Activated CD4-positive, alpha-beta memory T cell treated with anti-CD3 and anti-CD28 coated beads for 36 hours (primary cell): ENCODE results near the gene SERPINA3. TPM values are rescaled to one million over a fixed set of nuclear protein-coding genes. Genes with fewer than 3 reads are reported as not detected.

Experiments
- CTCF ChIA-PET: fragments of 350-600 bp; sonication (Branson Sonifier 250); formaldehyde crosslinking; loops from one replicate; lab custom pipeline; 2021; ENCODE audit warnings: antibody characterized with exemption, inconsistent platforms; lab: Charles Lee
- POLR2A ChIA-PET: fragments of 350-600 bp; sonication (Branson Sonifier 250); formaldehyde crosslinking; loops from one replicate; lab custom pipeline; 2021; ENCODE audit warnings: antibody characterized with exemption; lab: Charles Lee
- DNase-seq: peaks from one replicate; pipeline ENCODE4 v3.0.0-alpha.2; 2020
- H3K27ac Mint-ChIP-seq: one replicate; pipeline ENCODE4 v1.8.0; 2021; ENCODE audit warnings: mixed read lengths
- H3K27me3 Mint-ChIP-seq: one replicate; pipeline ENCODE4 v1.8.0; 2021; ENCODE audit warnings: mixed read lengths
- H3K36me3 Mint-ChIP-seq: one replicate; pipeline ENCODE4 v1.8.0; 2021; ENCODE audit warnings: mixed read lengths
- H3K4me1 Mint-ChIP-seq: one replicate; pipeline ENCODE4 v1.8.0; 2021; ENCODE audit warnings: low read depth, mixed read lengths
- H3K4me3 Mint-ChIP-seq: one replicate; pipeline ENCODE4 v1.8.0; 2021; ENCODE audit warnings: mild to moderate bottlenecking, mixed read lengths
- H3K9me3 Mint-ChIP-seq: one replicate; pipeline ENCODE4 v1.8.0; 2021; ENCODE audit warnings: mixed read lengths
- intact Hi-C: fragments of 100-400 bp; cut with micrococcal nuclease; formaldehyde crosslinking; loops from one replicate; pipeline ENCODE4 v1.15.1; 2023
- total RNA-seq, 2 experiments: library from RNA; stranded (reverse); gene quantifications; one replicate each; pipeline ENCODE4 v1.2.3, GENCODE V29; 2021

The SERPINA3 gene
- total RNA-seq, 2 experiments from 2014 or later = not detected

DNA sequence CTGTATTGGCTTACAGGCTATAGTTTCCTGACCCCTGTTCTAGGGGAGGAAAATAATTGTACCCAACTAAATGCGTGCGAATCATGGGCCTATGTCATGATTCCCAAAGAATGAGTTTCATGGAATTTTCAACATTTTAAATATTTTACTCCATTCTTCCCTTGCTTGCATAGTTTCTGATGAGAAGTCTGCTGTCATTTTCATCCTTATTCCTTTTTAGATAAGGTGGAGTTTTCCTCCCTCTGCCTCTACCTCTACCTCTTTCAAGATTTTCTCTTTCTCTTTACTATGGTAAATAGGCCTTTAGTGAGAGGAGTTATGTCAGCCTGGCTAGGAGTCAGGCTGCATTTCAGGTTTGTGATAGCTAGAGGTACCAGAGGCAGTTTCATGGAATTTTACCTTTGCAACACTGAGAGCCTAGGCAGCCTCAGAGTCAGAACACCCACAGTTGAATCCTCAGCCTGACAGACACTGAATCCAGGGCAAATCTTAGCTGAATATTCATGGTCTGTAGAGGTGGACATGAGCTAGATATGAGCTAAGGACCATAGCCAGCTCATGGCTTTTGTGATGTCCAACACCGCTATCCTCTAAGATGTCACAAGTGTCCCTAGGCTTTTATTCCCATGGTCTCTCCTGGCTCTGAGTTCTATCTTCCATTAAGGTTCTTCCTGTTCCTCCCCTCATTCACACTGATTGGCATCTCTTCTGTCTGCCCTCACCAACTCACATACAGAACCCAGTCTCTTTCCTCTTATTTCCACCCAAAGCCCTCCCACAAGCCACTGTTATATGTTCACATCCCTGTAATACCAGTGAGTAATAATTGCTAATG lies 6.0 kb downstream of the SERPINA3 start:
- CTCF ChIA-PET = no interaction called here
- H3K27ac Mint-ChIP-seq = no peak overlapping the region
- intact Hi-C loops = no loop called here
- H3K27me3 Mint-ChIP-seq = peaks cover 2% of the 10 kb centered on the region
- no peaks in the 10 kb centered on the region for H3K4me1 Mint-ChIP-seq
- H3K4me3 Mint-ChIP-seq = no peak overlapping the region
- H3K9me3 Mint-ChIP-seq = peaks cover 22% of the 10 kb centered on the region
- POLR2A ChIA-PET = no interaction called here
- no peaks in the 10 kb centered on the region for H3K36me3 Mint-ChIP-seq
- DNase-seq = no peak

DNA sequence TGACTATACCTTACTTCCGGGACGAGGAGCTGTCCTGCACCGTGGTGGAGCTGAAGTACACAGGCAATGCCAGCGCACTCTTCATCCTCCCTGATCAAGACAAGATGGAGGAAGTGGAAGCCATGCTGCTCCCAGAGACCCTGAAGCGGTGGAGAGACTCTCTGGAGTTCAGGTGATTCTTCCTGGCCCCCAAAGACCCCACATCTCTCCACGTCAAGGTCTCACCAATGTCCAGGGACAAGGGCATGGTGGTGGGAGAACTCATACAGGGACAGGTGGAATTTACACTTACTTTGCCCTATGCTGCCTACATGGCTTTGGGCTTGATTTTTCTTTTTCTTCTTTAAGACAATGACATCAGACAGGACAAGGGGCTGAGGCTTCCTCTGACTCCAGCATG lies 7.1 kb downstream of the SERPINA3 start:
- Mint-ChIP-seq H3K4me3 (no peak overlapping the region), H3K27me3 (peaks cover 2% of the 10 kb centered on the region), H3K27ac (no peak overlapping the region), H3K4me1 (no peaks in the 10 kb centered on the region), H3K9me3 (peaks cover 22% of the 10 kb centered on the region), H3K36me3 (no peaks in the 10 kb centered on the region)
- ChIA-PET CTCF (no interaction called here), POLR2A (no interaction called here)
- intact Hi-C loops = no loop called here
- DNase-seq = no peak

DNA sequence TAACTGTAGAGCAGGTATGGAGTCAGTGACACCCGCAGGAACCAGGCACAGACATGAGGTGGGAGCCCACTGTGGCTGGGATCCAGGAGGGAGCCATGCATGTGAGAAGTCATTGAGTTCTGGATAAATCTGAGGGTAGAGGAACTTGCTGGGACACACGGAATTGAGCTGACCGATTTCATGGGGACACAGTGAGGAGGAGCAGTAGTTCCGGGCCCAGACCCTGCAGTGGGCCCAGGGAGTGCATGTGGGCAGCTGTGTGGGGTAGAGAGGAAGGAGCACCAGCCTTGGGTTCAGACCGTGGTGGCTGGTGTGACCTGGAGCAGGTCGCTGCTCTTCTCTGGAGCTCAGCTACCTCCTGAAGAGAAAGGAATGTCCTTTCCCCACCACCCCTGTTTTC lies 8.4 kb downstream of the SERPINA3 start:
- H3K36me3 Mint-ChIP-seq = no peaks in the 10 kb centered on the region
- intact Hi-C loops = no loop called here
- POLR2A ChIA-PET = no interaction called here
- H3K4me1 Mint-ChIP-seq = no peaks in the 10 kb centered on the region
- CTCF ChIA-PET = no interaction called here
- no peak for DNase-seq
- H3K27me3 Mint-ChIP-seq = peaks cover 2% of the 10 kb centered on the region
- no peak overlapping the region for H3K27ac Mint-ChIP-seq
- H3K9me3 Mint-ChIP-seq = peaks cover 22% of the 10 kb centered on the region
- no peak overlapping the region for H3K4me3 Mint-ChIP-seq

DNA sequence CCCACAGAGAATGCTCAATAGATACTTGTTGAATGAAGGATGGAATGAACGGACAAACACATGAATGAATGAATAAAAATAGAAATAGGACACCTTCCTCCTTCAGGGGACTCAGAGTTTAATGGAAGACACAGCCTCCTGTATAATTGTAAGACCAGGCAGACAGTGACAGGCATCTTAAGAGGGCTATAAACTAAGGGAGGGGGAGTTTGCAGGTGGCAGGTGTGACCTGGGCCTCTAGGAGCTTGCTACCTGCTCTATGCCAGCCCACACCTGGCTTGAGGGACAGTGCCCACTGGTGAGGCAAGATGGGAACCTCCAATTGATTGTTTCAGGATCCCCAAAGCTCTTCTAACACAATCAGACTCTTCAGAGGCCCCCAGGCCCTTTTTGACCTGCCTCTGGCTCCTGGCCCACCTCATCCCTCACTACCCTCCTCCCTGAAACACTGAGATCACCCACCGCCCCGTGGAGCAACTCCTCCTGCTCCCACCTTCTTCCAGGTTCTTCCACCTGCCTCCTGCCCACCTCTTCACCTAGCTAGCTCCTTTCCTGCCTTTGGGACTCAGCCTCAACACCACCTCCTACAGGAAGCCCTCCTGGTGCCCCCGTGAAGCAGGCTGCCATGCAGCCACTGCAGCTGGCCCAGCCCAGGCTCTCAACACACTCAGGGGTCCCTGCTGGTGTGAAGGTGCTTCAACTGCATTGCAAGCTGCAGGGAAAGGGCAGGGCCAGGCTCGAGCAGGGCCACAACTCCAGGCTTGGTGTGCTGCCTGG lies 9.4 kb downstream of the SERPINA3 start:
- H3K9me3 Mint-ChIP-seq = peaks cover 22% of the 10 kb centered on the region
- ChIA-PET POLR2A (no interaction called here), CTCF (no interaction called here)
- DNase-seq = no peak
- H3K36me3 Mint-ChIP-seq = no peaks in the 10 kb centered on the region
- intact Hi-C loops = no loop called here
- H3K27ac Mint-ChIP-seq = no peak overlapping the region
- H3K4me1 Mint-ChIP-seq = no peaks in the 10 kb centered on the region
- H3K4me3 Mint-ChIP-seq = no peak overlapping the region
- H3K27me3 Mint-ChIP-seq = peaks cover 2% of the 10 kb centered on the region

DNA sequence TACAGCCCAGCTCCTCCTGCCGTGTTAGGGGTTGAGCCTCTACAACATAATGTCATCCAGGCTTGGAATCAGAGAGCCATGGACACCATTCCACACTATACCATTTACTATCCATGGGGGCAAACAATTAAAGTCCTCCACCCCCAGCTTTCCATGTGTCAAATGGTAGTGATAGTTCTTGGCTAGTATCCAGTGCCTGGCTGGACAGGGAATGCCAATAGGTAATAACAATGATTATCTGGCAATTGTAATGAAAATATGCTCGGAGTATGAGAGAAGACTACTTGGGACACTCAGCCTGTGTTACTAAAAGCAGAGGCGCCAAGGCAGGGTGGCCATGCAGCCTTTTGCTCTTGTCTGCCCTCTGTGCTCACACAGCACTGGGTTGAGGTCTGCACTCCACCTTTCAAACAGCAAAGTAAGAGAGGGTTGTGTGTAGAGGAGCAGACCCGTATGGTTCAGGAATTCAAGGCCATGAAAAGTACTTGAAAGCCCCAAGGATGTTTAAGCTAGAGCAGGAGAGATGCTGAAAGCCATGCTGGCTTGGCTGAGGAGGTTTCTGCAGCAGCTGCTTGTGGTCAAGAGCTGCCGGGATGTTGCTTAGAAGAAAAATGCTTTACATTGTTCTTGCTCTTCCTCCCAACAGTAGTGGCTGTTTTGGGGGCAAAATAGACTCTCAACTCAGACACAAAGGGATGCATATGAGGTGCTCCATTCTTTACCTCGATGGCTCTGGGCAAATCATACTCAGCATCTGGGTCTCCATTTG lies 10.6 kb downstream of the SERPINA3 start:
- CTCF ChIA-PET = no interaction called here
- no peak overlapping the region for H3K4me3 Mint-ChIP-seq
- H3K9me3 Mint-ChIP-seq = peaks cover 13% of the 10 kb centered on the region
- H3K27ac Mint-ChIP-seq = no peak overlapping the region
- POLR2A ChIA-PET = interaction anchor here (0.5 kb wide), 1 partner anchor 65 kb away, joined by 3 read pairs; no protein-coding TSS in a partner anchor
- DNase-seq = no peak
- no peaks in the 10 kb centered on the region for H3K36me3 Mint-ChIP-seq
- H3K4me1 Mint-ChIP-seq = no peaks in the 10 kb centered on the region
- intact Hi-C loops = no loop called here
- peaks cover 7% of the 10 kb centered on the region for H3K27me3 Mint-ChIP-seq

DNA sequence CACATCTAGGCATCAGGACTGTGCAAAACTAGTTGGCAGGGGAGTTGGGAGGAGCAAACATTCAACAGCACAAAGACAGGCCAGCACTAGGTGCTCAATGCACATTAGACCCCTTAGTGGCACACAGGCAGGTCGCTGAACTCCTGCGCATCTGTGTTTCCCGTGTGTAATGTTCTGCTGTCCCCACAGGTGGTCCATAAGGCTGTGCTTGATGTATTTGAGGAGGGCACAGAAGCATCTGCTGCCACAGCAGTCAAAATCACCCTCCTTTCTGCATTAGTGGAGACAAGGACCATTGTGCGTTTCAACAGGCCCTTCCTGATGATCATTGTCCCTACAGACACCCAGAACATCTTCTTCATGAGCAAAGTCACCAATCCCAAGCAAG lies 11.2 kb downstream of the SERPINA3 start:
- Mint-ChIP-seq H3K27me3 (peaks cover 7% of the 10 kb centered on the region), H3K27ac (no peak overlapping the region), H3K36me3 (no peaks in the 10 kb centered on the region), H3K4me1 (no peaks in the 10 kb centered on the region), H3K4me3 (no peak overlapping the region), H3K9me3 (peaks cover 7% of the 10 kb centered on the region)
- no peak for DNase-seq
- POLR2A ChIA-PET = interaction anchor here (0.5 kb wide), 1 partner anchor 65 kb away, joined by 3 read pairs; no protein-coding TSS in a partner anchor
- intact Hi-C loops = no loop called here
- CTCF ChIA-PET = no interaction called here

DNA sequence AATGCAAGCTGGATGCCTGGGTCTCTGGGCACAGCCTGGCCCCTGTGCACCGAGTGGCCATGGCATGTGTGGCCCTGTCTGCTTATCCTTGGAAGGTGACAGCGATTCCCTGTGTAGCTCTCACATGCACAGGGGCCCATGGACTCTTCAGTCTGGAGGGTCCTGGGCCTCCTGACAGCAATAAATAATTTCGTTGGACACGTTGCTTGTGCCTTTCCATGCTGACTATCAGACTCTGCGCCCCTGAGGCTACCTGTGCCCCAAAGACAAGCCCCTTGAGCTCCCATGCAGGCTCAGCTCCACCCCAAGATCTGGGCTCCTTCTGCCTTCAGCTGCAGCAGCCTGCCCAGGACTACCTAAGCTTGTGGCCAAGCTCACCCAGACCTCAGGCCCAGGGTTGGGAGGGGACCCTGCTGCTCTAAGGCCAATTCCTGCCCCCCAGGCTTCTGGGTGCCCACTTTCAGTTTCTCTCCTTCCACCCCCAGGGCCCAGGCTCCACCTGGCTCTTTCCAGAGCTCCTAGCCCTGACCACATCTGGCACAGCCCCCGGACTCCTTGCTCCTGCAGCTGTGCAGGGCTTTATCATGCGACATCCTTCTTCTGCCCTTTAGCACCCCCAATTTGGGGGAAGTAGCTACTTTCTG lies 11.8 kb downstream of the SERPINA3 start:
- CTCF ChIA-PET = no interaction called here
- Mint-ChIP-seq H3K9me3 (peaks cover 2% of the 10 kb centered on the region), H3K4me3 (no peak overlapping the region)

DNA sequence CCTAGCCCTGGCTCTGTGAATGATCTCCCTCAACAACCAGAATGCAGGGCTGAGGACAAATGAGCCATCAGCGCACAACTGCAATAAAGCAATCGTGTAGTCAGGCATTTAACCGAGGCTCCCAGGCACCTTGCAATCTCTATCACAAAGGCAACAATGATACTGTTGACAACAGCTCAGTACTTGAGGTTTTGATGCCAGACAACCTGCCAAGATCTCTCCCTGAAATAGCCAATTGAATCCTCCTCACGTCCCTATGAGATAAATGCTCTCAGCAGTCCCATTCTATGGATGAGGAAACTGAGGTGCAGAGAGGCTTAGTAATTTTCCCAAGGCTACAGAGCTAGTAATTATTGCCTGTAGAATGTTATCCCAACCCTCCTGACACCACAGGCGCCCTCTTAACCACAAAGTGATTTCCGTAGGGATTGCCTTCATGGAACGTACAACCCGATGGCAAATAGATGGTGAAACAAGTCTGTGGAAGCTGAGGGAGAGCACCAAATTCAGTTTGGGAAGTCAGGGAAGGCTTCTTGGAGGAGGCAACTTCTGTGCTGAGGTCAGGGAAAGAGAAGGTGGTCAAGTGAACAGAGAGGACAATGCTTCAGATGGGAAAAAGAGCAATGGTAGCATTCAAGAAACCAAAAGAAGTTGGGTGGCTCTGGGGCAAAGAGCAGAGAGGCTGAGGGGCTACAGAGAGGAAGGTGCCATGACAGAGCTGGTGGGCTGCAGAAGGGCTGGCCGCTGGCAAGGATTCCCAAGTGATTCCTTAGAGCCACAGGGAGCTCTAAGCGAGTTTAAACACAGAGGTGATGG lies 12.6 kb downstream of the SERPINA3 start:
- no peaks in the 10 kb centered on the region for H3K4me1 Mint-ChIP-seq
- no peak overlapping the region for H3K27ac Mint-ChIP-seq
- ChIA-PET CTCF (no interaction called here), POLR2A (no interaction called here)
- no peaks in the 10 kb centered on the region for H3K36me3 Mint-ChIP-seq
- DNase-seq = no peak
- H3K27me3 Mint-ChIP-seq = peaks cover 7% of the 10 kb centered on the region
- intact Hi-C loops = no loop called here
- H3K4me3 Mint-ChIP-seq = no peak overlapping the region
- no peaks in the 10 kb centered on the region for H3K9me3 Mint-ChIP-seq

More for the DNA sequence above, 11.8 kb downstream of the SERPINA3 start:
- no peak for DNase-seq
- no peak overlapping the region for H3K27ac Mint-ChIP-seq
- peaks cover 7% of the 10 kb centered on the region for H3K27me3 Mint-ChIP-seq
- intact Hi-C loops = no loop called here
- H3K36me3 Mint-ChIP-seq = no peaks in the 10 kb centered on the region
- POLR2A ChIA-PET = no interaction called here
- H3K4me1 Mint-ChIP-seq = no peaks in the 10 kb centered on the region

DNA sequence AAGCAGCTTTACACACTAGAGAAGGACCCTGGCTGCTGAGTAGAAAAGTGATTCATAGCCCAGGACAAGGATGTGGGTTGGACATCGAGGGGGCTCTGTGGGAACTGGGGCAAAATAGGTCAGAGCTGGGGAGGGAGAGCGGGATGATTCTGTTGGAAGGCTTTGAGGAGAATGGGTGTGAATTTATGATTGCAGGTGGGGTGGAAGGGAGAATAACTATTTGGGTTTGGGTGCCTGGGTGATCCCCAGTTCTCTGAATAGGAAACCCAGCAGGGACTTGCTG lies 13.1 kb downstream of the SERPINA3 start:
- no peak overlapping the region for H3K27ac Mint-ChIP-seq
- H3K9me3 Mint-ChIP-seq = no peaks in the 10 kb centered on the region
- H3K4me3 Mint-ChIP-seq = no peak overlapping the region
- no peaks in the 10 kb centered on the region for H3K36me3 Mint-ChIP-seq
- peaks cover 7% of the 10 kb centered on the region for H3K27me3 Mint-ChIP-seq
- CTCF ChIA-PET = no interaction called here
- intact Hi-C loops = no loop called here
- no peak for DNase-seq
- H3K4me1 Mint-ChIP-seq = no peaks in the 10 kb centered on the region
- POLR2A ChIA-PET = no interaction called here

DNA sequence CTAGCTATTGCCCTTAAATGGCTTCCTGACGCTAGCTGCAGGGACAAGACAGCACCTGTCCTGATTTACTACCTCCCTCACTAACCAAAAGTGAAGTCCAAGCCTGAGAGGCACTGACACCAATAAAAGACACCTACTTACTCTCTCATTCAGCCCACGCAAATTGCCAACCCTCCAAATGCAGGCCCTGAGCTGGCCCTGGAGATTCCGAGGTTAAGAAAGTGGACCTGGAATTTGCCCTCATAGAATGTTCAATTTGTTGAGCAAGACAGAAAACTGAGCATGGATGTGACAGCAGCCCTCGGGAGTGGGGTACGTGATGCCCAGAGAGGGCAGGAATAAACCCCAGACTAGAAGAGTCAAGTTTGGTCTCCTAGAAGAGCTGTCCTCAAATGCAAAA lies 16.4 kb downstream of the SERPINA3 start:
- Mint-ChIP-seq H3K4me3 (no peak overlapping the region), H3K4me1 (no peaks in the 10 kb centered on the region), H3K9me3 (no peaks in the 10 kb centered on the region), H3K27ac (no peak overlapping the region), H3K36me3 (no peaks in the 10 kb centered on the region), H3K27me3 (peaks cover 5% of the 10 kb centered on the region)
- CTCF ChIA-PET = no interaction called here
- intact Hi-C loops = no loop called here
- POLR2A ChIA-PET = no interaction called here
- no peak for DNase-seq

DNA sequence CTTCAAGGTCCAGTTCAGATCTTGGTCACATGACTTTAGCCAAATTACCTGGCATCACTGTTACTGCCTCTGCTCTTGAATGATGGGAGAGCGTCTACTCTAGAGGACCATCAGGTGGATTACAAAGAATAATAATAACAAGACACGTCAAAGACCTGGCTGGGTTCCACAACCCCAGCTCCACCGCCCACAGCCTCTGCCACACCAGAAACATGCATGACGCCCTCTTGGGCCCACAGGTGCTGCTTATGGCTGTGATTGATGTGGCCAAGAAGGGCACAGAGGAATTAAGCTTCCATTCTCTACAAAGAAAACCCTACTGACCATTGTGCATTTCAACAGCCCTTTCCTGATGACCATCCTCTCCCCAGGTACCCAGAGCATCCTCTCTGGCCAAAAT lies 18.2 kb downstream of the SERPINA3 start:
- no peak for DNase-seq
- no peaks in the 10 kb centered on the region for H3K36me3 Mint-ChIP-seq
- peaks cover 9% of the 10 kb centered on the region for H3K27me3 Mint-ChIP-seq
- ChIA-PET CTCF (no interaction called here), POLR2A (no interaction called here)
- H3K27ac Mint-ChIP-seq = no peak overlapping the region
- H3K4me1 Mint-ChIP-seq = no peaks in the 10 kb centered on the region
- no peaks in the 10 kb centered on the region for H3K9me3 Mint-ChIP-seq
- H3K4me3 Mint-ChIP-seq = no peak overlapping the region
- intact Hi-C loops = no loop called here
